KMS-11 (cell line): ENCODE measurements around the gene THSD8.

Experiments used
- H2AFZ ChIP-seq: fragments of 200-600 bp; sonication (generic); 2 replicates; pipeline ENCODE4 v1.6.1; 2016; ENCODE audit warnings: antibody characterized with exemption, mixed run types, low read depth
- H3K27ac ChIP-seq: fragments of 200-600 bp; sonication (generic); 2 replicates; pipeline ENCODE4 v1.6.1; 2016; ENCODE audit warnings: mild to moderate bottlenecking, mixed run types
- H3K27me3 ChIP-seq: fragments of 200-600 bp; sonication (generic); 2 replicates; pipeline ENCODE4 v1.6.1; 2017; ENCODE audit warnings: mild to moderate bottlenecking, low read depth, mixed run types, moderate library complexity; ENCODE audit not compliant: insufficient read depth
- H3K36me3 ChIP-seq: fragments of 200-600 bp; sonication (generic); 2 replicates; pipeline ENCODE4 v1.6.1; 2017; ENCODE audit warnings: mild to moderate bottlenecking, mixed run types; ENCODE audit not compliant: insufficient read depth
- H3K4me1 ChIP-seq: fragments of 200-600 bp; sonication (generic); 2 replicates; pipeline ENCODE4 v1.6.1; 2016; ENCODE audit warnings: mild to moderate bottlenecking, low read depth, mixed run types; ENCODE audit not compliant: poor library complexity, severe bottlenecking
- H3K4me2 ChIP-seq: fragments of 200-600 bp; sonication (generic); 2 replicates; pipeline ENCODE4 v1.7.0; 2016; ENCODE audit warnings: mild to moderate bottlenecking, mixed run types
- H3K4me3 ChIP-seq: fragments of 200-600 bp; sonication (generic); IDR thresholded peaks from 2 replicates; pipeline ENCODE4 v1.6.1; 2017; ENCODE audit warnings: low read depth, low read length, mixed read lengths; ENCODE audit not compliant: insufficient read depth
- H3K79me2 ChIP-seq: fragments of 200-600 bp; sonication (generic); 2 replicates; pipeline ENCODE4 v1.6.1; 2016; ENCODE audit warnings: low read depth, mixed run types; ENCODE audit not compliant: insufficient read depth
- H3K9ac ChIP-seq: fragments of 200-600 bp; sonication (generic); 2 replicates; pipeline ENCODE4 v1.6.1; 2016; ENCODE audit warnings: mild to moderate bottlenecking, mixed run types
- H4K20me1 ChIP-seq: fragments of 200-600 bp; sonication (generic); 2 replicates; pipeline ENCODE4 v1.6.1; 2016; ENCODE audit warnings: mild to moderate bottlenecking, mixed run types; ENCODE audit not compliant: insufficient read depth
- TF ChIP-seq, protein P1 (sequence below): fragments of 200-600 bp; sonication (generic); conservative IDR thresholded peaks from 2 replicates; pipeline ENCODE4 v1.6.1; 2017; ENCODE audit warnings: low read depth, mild to moderate bottlenecking, antibody characterized with exemption, low read length, moderate library complexity, mixed read lengths

The THSD8 gene

DNA sequence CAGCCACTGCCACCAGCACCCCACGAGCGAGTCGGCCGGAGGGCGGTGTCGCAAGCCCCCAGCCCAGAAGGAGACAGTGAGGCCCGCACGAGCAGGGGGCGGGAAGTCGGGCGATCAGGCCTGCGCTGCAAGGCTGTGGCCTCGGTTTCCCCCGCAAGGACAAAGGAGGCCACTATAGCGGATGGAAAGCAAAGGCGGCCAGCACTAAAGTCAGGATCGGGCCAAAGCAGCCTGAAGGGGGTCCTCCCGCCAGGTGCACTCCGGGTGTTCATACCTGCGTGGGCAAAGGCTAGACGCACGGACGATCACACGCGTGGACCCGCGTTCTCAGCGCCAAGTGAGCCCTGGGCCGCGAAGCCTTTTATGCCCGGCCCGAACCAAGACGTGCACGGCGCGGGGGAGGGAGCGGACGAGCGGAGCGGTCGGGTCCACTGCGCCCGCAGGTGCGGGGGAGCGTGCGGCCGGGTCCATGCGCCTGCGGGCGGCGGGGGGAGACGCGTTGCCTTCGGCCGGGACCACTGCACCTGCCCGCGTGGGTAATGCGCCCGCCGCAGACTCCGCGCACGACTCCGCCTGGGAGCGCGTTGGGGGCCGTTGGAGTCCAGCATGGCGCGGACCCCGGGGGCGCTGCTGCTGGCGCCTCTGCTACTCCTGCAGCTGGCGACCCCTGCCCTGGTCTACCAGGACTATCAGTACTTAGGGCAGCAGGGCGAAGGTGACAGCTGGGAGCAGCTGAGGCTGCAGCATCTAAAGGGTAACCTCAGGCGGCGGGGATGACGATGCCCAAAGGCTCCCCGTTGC is at the start of gene THSD8, which contains the start of gene PRDX2:
Gene THSD8 (plus strand): TSS at position 604 of the 801 bp plus-strand sequence. CDS start 3 bp downstream, at position 607.
Gene PRDX2 (minus strand): TSS at position 335 of the 801 bp plus-strand sequence. CDS start 539 bp downstream, outside the sequence.
- no peaks in the 10 kb centered on the region for H3K4me1 ChIP-seq
- peaks cover 13% of the 10 kb centered on the region for H3K27me3 ChIP-seq
- no peaks in the 10 kb centered on the region for H3K79me2 ChIP-seq
- peak within 1 kb of the TSS; percentile 69 for H3K4me2 ChIP-seq
- no peaks in the 10 kb centered on the region for H3K36me3 ChIP-seq
- TF ChIP-seq, protein P1, sequence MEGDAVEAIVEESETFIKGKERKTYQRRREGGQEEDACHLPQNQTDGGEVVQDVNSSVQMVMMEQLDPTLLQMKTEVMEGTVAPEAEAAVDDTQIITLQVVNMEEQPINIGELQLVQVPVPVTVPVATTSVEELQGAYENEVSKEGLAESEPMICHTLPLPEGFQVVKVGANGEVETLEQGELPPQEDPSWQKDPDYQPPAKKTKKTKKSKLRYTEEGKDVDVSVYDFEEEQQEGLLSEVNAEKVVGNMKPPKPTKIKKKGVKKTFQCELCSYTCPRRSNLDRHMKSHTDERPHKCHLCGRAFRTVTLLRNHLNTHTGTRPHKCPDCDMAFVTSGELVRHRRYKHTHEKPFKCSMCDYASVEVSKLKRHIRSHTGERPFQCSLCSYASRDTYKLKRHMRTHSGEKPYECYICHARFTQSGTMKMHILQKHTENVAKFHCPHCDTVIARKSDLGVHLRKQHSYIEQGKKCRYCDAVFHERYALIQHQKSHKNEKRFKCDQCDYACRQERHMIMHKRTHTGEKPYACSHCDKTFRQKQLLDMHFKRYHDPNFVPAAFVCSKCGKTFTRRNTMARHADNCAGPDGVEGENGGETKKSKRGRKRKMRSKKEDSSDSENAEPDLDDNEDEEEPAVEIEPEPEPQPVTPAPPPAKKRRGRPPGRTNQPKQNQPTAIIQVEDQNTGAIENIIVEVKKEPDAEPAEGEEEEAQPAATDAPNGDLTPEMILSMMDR: no peak
- H3K9ac ChIP-seq: peak within 1 kb of the TSS; percentile 52; the same call in 1 of the 2 replicates
- H3K4me3 ChIP-seq: no peak within 1 kb of the TSS
- no peaks in the 10 kb centered on the region for H4K20me1 ChIP-seq
- peak within 1 kb of the TSS; percentile 85 for H2AFZ ChIP-seq
- no peak within 1 kb of the TSS for H3K27ac ChIP-seq

DNA sequence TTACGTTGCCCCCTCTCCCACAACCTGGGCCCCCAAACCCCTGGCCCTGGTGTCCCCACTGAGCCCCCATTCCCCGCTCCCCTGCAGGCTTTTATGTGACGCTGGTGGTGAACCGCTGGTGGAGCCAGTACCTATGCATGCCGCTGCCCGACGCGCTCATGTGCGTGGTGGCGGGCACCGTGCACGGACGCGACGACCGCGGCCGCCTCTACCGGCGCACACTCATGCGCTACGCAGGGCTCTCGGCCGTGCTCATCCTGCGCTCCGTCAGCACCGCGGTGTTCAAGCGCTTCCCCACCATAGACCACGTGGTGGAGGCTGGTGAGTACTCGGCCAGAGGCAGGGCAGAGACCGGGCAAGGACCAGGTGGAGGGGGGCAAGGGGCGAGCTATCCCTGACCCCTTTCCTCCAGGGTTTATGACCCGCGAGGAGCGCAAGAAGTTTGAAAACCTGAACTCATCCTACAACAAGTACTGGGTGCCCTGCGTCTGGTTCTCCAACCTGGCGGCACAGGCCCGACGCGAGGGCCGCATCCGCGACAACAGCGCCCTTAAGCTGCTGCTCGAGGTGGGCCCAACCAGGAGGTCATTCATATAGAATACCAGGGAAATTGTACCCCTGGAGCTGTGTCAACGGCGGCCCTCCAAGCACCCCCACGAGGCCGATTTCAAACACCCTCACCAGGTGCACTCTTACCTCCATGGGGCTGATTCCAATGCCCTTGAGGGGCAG is 47.2 kb upstream of the THSD8 start:
- Histone ChIP-seq H3K27ac (no peak overlapping the region), H3K27me3 (peaks cover 81% of the 10 kb centered on the region), H3K4me3 (no peak overlapping the region), H3K79me2 (no peaks in the 10 kb centered on the region), H2AFZ (no peak overlapping the region), H3K4me2 (no peak overlapping the region), H3K9ac (no peak overlapping the region), H4K20me1 (no peaks in the 10 kb centered on the region), H3K4me1 (no peaks in the 10 kb centered on the region), H3K36me3 (no peaks in the 10 kb centered on the region)
- TF ChIP-seq, protein P1: no peak

DNA sequence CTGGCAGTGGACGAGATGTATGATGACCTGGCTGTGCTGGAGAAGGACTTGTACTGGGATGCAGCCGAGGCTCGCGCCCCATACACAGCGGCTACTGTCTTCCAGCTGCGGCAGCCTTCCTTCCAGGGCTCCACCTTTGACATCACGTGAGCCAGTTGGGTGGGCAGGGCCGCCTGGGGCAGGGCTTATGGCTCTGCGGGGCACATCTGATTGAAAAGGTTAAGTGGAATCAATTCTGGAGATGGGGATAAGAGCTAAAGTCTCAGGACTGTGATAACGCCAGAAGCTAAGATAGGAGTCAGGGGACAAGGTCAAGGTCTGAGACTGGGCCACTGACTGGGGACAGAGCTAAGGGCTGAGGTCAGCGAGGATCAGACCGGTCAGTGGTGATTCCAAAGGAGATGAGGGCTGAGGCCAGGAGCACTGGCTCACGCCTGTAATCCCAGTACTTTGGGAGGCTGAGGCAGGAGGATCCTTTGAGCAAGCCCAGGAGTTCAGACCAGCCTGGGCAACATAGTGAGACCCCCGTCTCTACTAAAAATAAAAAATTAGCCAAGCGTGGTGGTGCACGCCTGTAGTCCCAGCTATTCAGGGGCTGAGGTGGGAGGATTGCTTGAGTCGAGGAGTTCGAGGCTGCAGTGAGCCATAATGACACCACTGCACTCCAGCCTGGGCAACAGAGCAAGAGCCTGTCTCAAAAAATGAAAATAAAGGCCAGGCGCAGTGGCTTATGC is 45.6 kb upstream of the THSD8 start:
- Histone ChIP-seq H3K79me2 (no peaks in the 10 kb centered on the region), H3K27me3 (peaks cover 64% of the 10 kb centered on the region), H3K4me3 (no peak overlapping the region), H3K36me3 (no peaks in the 10 kb centered on the region), H3K4me1 (no peaks in the 10 kb centered on the region), H3K9ac (no peak overlapping the region), H4K20me1 (no peaks in the 10 kb centered on the region), H2AFZ (no peak overlapping the region), H3K27ac (no peak overlapping the region), H3K4me2 (no peak overlapping the region)
- TF ChIP-seq, protein P1: no peak

DNA sequence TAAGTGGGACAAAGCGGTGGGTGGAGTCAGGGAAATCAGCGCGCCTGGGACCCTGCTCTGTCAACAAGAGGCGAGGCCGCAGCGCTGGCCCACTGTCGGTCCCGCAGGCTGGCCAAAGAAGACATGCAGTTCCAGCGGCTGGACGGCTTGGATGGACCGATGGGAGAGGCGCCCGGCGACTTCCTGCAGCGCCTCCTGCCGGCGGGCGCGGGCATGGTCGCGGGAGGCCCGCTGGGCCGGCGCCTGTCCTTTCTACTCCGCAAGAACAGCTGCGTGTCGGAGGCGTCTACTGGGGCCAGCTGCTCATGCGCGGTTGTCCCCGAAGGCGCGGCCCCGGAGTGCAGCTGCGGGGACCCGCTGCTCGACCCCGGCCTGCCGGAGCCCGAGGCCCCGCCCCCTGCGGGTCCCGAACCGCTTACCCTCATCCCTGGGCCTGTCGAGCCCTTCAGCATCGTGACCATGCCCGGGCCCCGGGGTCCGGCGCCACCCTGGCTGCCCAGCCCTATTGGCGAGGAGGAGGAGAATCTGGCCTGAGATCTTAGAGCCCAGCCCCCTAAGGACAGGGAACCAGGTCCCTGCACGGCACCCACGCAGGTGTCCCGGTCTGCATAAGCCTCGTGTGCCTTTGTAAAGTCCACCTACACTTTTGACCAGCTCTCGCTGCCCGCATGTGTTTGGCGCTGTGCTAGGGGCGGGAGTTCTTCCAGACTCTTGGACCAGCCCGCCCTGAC is 44.2 kb upstream of the THSD8 start:
- Histone ChIP-seq H3K4me3 (no peak overlapping the region), H3K4me1 (no peaks in the 10 kb centered on the region), H3K79me2 (no peaks in the 10 kb centered on the region), H3K36me3 (no peaks in the 10 kb centered on the region), H3K9ac (no peak overlapping the region), H3K27ac (no peak overlapping the region), H3K27me3 (peaks cover 50% of the 10 kb centered on the region), H3K4me2 (no peak overlapping the region), H2AFZ (no peak overlapping the region), H4K20me1 (no peaks in the 10 kb centered on the region)
- TF ChIP-seq, protein P1: peak; percentile 30; the same call in 1 of the 2 replicates
